SK-N-SH (cell line): Measurements from ENCODE around the gene PTPN14.

Experiments
- CTCF ChIP-seq: fragments of 200-600 bp; sonication (generic); IDR thresholded peaks from 2 replicates; pipeline ENCODE4 v1.6.1; 2017; ENCODE audit warnings: antibody characterized with exemption, mild to moderate bottlenecking, moderate library complexity
- EP300 ChIP-seq, 2 experiments: IDR thresholded peaks; 2 replicates each; pipeline versions ENCODE4 v1.4.0 to v1.6.1; 2012; ENCODE audit warnings: borderline replicate concordance in 1 of 2, low read depth in 1 of 2, low read length in 1 of 2
- GATA2 ChIP-seq: sonication (generic); formaldehyde crosslinking; IDR thresholded peaks from 2 replicates; pipeline ENCODE4 v1.5.0; 2020; ENCODE audit warnings: mild to moderate bottlenecking, missing genetic modification reagents
- RAD21 ChIP-seq: IDR thresholded peaks from 2 replicates; pipeline ENCODE4 v1.6.1; 2012; ENCODE audit warnings: mild to moderate bottlenecking, low read length
- USF1 ChIP-seq: IDR thresholded peaks from 2 replicates; pipeline ENCODE4 v1.4.0; 2012; ENCODE audit warnings: low read depth, borderline replicate concordance

DNA sequence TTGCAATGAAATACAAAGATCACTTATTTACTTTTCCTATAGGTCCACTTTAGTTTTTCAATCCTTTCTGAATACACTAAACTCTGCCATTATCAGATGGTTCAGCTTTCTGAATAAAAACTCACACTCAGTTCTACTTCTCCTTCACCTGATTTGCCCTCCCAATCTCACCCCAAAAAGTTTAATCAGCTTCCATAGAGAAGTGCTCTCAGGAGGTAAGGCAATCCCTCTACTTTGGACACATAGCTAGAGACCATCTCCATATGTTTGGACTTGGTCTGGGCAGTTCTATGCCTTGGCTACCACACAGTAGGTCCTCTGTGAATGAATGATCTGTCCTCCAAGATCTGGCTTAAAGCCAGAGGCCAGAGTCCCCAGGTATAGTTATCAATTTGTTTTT, 40.9 kb downstream of the PTPN14 start:
- TF ChIP-seq GATA2 (CRISPR knock-in tag) (no peak), EP300 (IDR thresholded peaks at IDR 0.05; ENCODE audit: borderline replicate concordance in 1 of 2, low read depth in 1 of 2, low read length in 1 of 2) (no peak), USF1 (no peak), CTCF (no peak), RAD21 (no peak)
